Measurements from ENCODE around the gene AVPI1. TPM values are rescaled to one million over a fixed set of nuclear protein-coding genes. Genes with fewer than 3 reads are reported as not detected.

The AVPI1 gene
- total RNA-seq, 4 donors from 2014 or later: 113 to 253 (median 170) TPM

- TF ChIP-seq EP300 (IDR thresholded peaks at IDR 0.05) (no peak), POLR2A (IDR thresholded peaks at IDR 0.05) (no peak), CTCF (IDR thresholded peaks at IDR 0.05) (no peak)
- peaks cover 0 to 88% (median 8%) of the 10 kb centered on the region in 3 donors for H3K36me3 ChIP-seq
- WGBS, 2 donors: 88 to 90% methylated on average over 6 of the region's 6 CpGs
Observed at GRCh38 chr10:97667463-97667862, 19.6 kb downstream of the AVPI1 start.

GRCh38 chr10:97666992-97667391 is 20.0 kb downstream of the AVPI1 start:
- Histone ChIP-seq H3K9me3 (no peaks in the 10 kb centered on the region), H3K27ac (no peak overlapping the region), H3K36me3 (peaks cover 0 to 93% (median 8%) of the 10 kb centered on the region in 3 donors), H3K4me3 (no peak overlapping the region), H3K4me1 (no peaks in the 10 kb centered on the region), H3K27me3 (no peaks in the 10 kb centered on the region)
- TF ChIP-seq POLR2A (IDR thresholded peaks at IDR 0.05) (no peak), EP300 (IDR thresholded peaks at IDR 0.05) (no peak), CTCF (IDR thresholded peaks at IDR 0.05) (no peak)
- 93 to 94% methylated on average over 7 of the region's 7 CpGs for WGBS, 2 donors
- no peak for DNase-seq (ENCODE audit: low spot score in 2 of 2)

More at GRCh38 chr10:97667463-97667862, 19.6 kb downstream of the AVPI1 start:
- H3K4me3 ChIP-seq: no peak overlapping the region
- no peaks in the 10 kb centered on the region for H3K4me1 ChIP-seq
- no peaks in the 10 kb centered on the region for H3K9me3 ChIP-seq
- no peaks in the 10 kb centered on the region for H3K27me3 ChIP-seq
- no peak overlapping the region for H3K27ac ChIP-seq
- no peak for DNase-seq (ENCODE audit: low spot score in 2 of 2)

GRCh38 chr10:97664282-97664850 is 22.7 kb downstream of the AVPI1 start:
- no peak for DNase-seq (ENCODE audit: low spot score in 2 of 2)
- Histone ChIP-seq H3K27ac (no peak overlapping the region), H3K4me3 (no peak overlapping the region), H3K36me3 (peaks cover 0 to 87% (median 4%) of the 10 kb centered on the region in 3 donors), H3K4me1 (peaks cover 0 to 3% (median 0%) of the 10 kb centered on the region in 4 donors), H3K27me3 (no peaks in the 10 kb centered on the region), H3K9me3 (no peaks in the 10 kb centered on the region)
- WGBS, 2 donors: 94 to 100% methylated on average over 1 of the region's 1 CpG
- TF ChIP-seq CTCF (IDR thresholded peaks at IDR 0.05) (no peak), POLR2A (IDR thresholded peaks at IDR 0.05) (no peak), EP300 (IDR thresholded peaks at IDR 0.05) (no peak)

GRCh38 chr10:97659589-97659988 is 27.5 kb downstream of the AVPI1 start:
- Histone ChIP-seq H3K9me3 (no peaks in the 10 kb centered on the region), H3K27ac (no peak overlapping the region), H3K36me3 (peaks cover 0 to 81% (median 6%) of the 10 kb centered on the region in 3 donors), H3K27me3 (no peaks in the 10 kb centered on the region), H3K4me3 (no peak overlapping the region), H3K4me1 (peaks cover 0 to 3% (median 0%) of the 10 kb centered on the region in 4 donors)
- TF ChIP-seq EP300 (IDR thresholded peaks at IDR 0.05) (no peak), POLR2A (IDR thresholded peaks at IDR 0.05) (no peak), CTCF (IDR thresholded peaks at IDR 0.05) (no peak)
- DNase-seq (ENCODE audit: low spot score in 2 of 2): no peak
- 50 to 55% methylated on average over 1 of the region's 1 CpG for WGBS, 2 donors

- Histone ChIP-seq H3K27ac (no peak overlapping the region), H3K4me3 (no peak overlapping the region), H3K36me3 (peaks cover under 1 to 82% (median 6%) of the 10 kb centered on the region in 3 donors), H3K27me3 (no peaks in the 10 kb centered on the region), H3K9me3 (no peaks in the 10 kb centered on the region), H3K4me1 (peaks cover 0 to 7% (median 0%) of the 10 kb centered on the region in 4 donors)
- 90 to 93% methylated on average over 5 of the region's 5 CpGs for WGBS, 2 donors
- DNase-seq (ENCODE audit: low spot score in 2 of 2): no peak
- TF ChIP-seq POLR2A (IDR thresholded peaks at IDR 0.05) (no peak), CTCF (IDR thresholded peaks at IDR 0.05) (no peak), EP300 (IDR thresholded peaks at IDR 0.05) (no peak)
Observed at GRCh38 chr10:97656777-97657176, 30.3 kb downstream of the AVPI1 start.

Data from tibial nerve (tissue), 4 donors.